ENCODE data around the gene MMP25.

The MMP25 gene

DNA sequence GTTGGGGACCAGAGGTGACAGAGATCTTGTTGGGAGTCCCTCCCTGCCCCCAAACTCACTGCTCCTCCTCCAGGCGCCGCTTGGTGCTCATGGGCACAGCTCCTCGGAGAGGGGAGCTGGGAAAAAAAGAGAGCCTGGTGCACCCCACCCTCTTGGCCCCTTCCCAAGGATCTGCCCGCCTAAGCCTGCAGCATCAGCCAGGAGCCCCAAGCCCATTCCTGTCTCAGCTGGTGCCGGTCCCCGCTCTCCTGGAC lies 23.0 kb upstream of the MMP25 start:
- peaks cover 17% of the 10 kb centered on the region for H3K36me3 Mint-ChIP-seq
- H3K4me3 Mint-ChIP-seq: peak overlapping the region; percentile 81
- peak overlapping the region; percentile 83 for H3K27ac Mint-ChIP-seq
- peaks cover 68% of the 10 kb centered on the region for H3K4me1 Mint-ChIP-seq
- no peak for ATAC-seq
- H3K9me3 Mint-ChIP-seq: no peaks in the 10 kb centered on the region
- H3K27me3 Mint-ChIP-seq: peaks cover 10% of the 10 kb centered on the region

DNA sequence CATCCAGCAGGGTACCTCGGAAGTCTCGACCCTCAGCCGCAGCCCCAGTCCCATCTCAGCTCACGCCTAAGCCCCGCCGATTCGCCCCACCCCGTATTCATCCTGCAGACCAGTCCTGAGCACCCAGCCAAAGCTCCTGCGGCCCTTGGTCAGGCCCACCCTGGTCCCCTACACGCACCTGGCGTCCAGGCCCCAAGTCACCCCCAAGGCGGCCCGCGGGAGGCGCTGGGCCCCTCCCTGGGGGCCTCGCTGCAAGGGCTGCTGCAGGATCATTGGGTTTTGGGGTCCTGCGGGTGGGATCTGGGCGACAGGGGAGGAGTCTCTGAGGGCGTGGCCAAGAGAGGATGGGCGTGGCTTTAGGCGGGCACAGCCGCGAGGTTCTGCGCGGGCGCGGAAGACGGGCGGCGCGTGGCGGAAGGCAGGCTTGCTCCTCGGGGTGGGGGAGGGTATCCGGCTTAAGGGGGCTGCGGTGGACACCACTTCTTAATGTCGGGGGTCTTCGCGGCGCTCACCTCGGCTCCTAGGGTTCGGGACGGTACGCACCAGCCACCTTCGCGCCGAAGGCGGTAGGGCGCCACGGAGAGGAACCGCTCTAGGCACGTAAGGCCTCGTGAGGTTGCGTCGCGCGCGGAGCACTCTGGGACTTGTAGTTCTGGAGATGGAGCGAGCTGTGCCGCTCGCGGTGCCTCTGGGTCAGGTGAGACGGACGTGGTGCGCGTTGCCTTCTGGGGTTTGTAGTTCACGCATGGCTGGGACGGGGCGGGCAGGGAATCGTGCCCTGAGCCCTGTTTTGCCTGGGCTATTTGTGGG lies 22.5 kb upstream of the MMP25 start, which contains the start of the genes HCFC1R1 and THOC6:
Gene HCFC1R1 (minus strand): TSS at position 274 of the 810 bp plus-strand sequence. CDS start 1 bp downstream, at position 273.
Gene THOC6 (plus strand): TSS at position 367 of the 810 bp plus-strand sequence. CDS start 292 bp downstream, at position 659.
- peak; percentile 90 for ATAC-seq
- H3K36me3 Mint-ChIP-seq: peaks cover 17% of the 10 kb centered on the region
- H3K27ac Mint-ChIP-seq: peak within 1 kb of the TSS; percentile 83
- peak within 1 kb of the TSS; percentile 81 for H3K4me3 Mint-ChIP-seq
- peaks cover 10% of the 10 kb centered on the region for H3K27me3 Mint-ChIP-seq
- peaks cover 73% of the 10 kb centered on the region for H3K4me1 Mint-ChIP-seq
- H3K9me3 Mint-ChIP-seq: no peaks in the 10 kb centered on the region

DNA sequence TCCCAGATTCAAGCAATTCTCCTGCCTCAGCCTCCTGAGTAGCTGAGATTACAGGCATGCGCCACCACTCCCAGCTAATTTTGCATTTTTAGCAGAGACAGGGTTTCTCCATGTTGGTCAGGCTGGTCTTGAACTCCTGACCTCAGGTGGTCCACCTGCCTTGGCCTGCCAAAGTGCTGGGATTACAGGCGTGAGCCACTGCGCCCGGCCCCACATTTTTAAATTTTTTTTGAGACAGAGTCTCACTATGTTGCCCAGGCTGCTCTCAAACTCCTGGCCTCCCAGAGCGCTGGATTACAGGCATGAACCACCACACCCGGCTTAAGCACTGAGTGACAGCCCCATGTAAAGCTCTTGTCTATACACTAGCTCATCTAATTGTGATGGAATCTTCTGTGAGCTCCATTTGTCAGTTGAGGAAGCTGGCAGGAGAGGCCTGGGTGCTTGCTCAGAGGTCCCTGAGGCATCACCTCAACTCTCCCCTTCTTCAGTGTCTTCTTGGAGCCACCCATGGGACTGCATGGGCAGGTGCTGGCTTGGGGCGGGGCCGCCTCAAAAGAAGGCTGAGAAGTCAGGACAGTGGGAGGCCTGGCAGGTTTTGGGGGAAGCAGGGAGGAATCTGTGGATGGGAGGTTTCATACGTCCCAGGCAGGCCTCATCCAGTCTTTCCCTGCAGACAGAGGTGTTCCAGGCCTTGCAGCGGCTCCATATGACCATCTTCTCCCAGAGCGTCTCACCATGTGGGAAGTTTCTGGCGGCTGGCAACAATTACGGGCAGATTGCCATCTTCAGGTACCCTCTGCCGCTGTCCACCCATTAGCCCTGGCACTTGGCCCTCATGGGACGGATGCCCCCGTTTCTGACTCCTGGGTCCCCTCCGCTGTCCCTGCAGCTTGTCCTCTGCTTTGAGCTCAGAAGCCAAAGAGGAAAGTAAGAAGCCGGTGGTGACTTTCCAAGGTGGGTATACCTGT lies 21.0 kb upstream of the MMP25 start:
- Mint-ChIP-seq H3K27ac (no peak overlapping the region), H3K9me3 (no peaks in the 10 kb centered on the region), H3K27me3 (peaks cover 25% of the 10 kb centered on the region), H3K4me1 (peaks cover 80% of the 10 kb centered on the region), H3K4me3 (no peak overlapping the region), H3K36me3 (peaks cover 17% of the 10 kb centered on the region)
- no peak for ATAC-seq

DNA sequence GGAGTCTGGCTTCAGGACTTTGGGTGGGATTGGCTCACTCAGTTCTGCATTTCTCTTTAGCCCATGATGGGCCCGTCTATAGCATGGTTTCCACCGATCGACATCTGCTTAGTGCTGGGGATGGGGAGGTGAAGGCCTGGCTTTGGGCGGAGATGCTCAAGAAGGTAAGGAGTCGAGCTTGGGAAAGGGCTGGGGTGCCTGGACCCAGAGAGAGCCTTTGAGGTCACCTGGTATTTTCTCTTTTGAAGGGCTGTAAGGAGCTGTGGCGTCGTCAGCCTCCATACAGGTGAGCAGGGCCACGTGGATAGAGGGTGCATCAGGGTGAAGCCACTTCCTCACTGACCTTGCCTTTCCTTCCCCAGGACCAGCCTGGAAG lies 20.4 kb upstream of the MMP25 start:
- Mint-ChIP-seq H3K9me3 (no peaks in the 10 kb centered on the region), H3K4me3 (no peak overlapping the region), H3K36me3 (peaks cover 17% of the 10 kb centered on the region), H3K4me1 (peaks cover 75% of the 10 kb centered on the region), H3K27ac (no peak overlapping the region), H3K27me3 (peaks cover 32% of the 10 kb centered on the region)
- ATAC-seq: no peak

GRCh38 chr16:3026609-3027488 lies 19.5 kb upstream of the MMP25 start:
- Mint-ChIP-seq H3K9me3 (no peaks in the 10 kb centered on the region), H3K4me1 (peaks cover 66% of the 10 kb centered on the region), H3K27ac (no peak overlapping the region), H3K36me3 (peaks cover 17% of the 10 kb centered on the region), H3K4me3 (no peak overlapping the region), H3K27me3 (peaks cover 40% of the 10 kb centered on the region)
- no peak for ATAC-seq

GRCh38 chr16:3027489-3027795 lies 18.9 kb upstream of the MMP25 start:
- peaks cover 17% of the 10 kb centered on the region for H3K36me3 Mint-ChIP-seq
- ATAC-seq: no peak
- H3K9me3 Mint-ChIP-seq: no peaks in the 10 kb centered on the region
- no peak overlapping the region for H3K4me3 Mint-ChIP-seq
- H3K27me3 Mint-ChIP-seq: peaks cover 46% of the 10 kb centered on the region
- no peak overlapping the region for H3K27ac Mint-ChIP-seq
- peaks cover 60% of the 10 kb centered on the region for H3K4me1 Mint-ChIP-seq

- H3K9me3 Mint-ChIP-seq: no peaks in the 10 kb centered on the region
- peak overlapping the region; percentile 9 for H3K4me3 Mint-ChIP-seq
- H3K4me1 Mint-ChIP-seq: peaks cover 53% of the 10 kb centered on the region
- ATAC-seq: peak; percentile 62
- H3K27ac Mint-ChIP-seq: no peak overlapping the region
- peaks cover 17% of the 10 kb centered on the region for H3K36me3 Mint-ChIP-seq
- H3K27me3 Mint-ChIP-seq: peaks cover 53% of the 10 kb centered on the region
Measured at GRCh38 chr16:3027983-3028715, 18.2 kb upstream of the MMP25 start.

- Mint-ChIP-seq H3K27me3 (peaks cover 60% of the 10 kb centered on the region), H3K27ac (no peak overlapping the region), H3K4me1 (peaks cover 48% of the 10 kb centered on the region), H3K36me3 (peaks cover 17% of the 10 kb centered on the region), H3K9me3 (no peaks in the 10 kb centered on the region), H3K4me3 (peak overlapping the region; percentile 13)
- ATAC-seq: no peak
Measured at GRCh38 chr16:3028716-3029319, 17.5 kb upstream of the MMP25 start.

DNA sequence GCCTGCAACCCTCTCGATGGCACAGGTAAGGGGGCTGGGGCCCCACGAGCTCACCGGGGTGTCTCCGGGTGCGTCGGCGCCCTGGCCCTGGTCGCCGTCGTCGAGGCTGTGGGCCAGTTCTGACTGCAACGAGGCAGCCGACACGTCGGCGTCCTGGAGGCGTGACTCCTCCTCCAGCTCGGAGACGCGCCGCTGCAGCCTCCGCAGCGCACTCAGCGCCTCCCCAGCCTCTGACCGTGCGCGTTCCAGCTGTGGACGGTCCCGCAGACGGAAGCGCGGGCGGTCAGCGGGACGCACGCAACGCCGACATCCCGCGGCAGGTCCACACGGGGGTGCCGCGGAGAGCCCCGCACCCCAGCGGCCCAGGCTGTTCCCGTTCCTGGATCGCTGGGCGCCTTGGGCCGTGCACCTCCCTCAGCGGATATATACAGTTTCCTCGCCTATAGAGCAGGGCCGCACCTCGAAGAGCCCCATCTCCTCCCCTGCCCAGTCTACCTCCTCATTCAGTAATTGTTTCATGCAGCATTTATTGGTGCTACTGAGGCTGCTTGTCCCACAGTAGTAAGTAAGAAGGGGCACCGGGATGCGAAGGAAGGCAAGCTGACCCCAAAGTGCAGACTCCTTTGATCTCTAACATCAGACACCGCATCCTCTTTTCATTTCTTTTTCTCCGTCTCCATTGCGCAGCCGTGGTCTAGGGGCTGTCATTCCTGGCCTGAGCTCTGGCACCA lies 16.7 kb upstream of the MMP25 start:
- no peak overlapping the region for H3K4me3 Mint-ChIP-seq
- peaks cover 17% of the 10 kb centered on the region for H3K36me3 Mint-ChIP-seq
- peaks cover 68% of the 10 kb centered on the region for H3K27me3 Mint-ChIP-seq
- H3K27ac Mint-ChIP-seq: no peak overlapping the region
- no peaks in the 10 kb centered on the region for H3K9me3 Mint-ChIP-seq
- ATAC-seq: no peak
- peaks cover 42% of the 10 kb centered on the region for H3K4me1 Mint-ChIP-seq

- Mint-ChIP-seq H3K27ac (no peak overlapping the region), H3K4me3 (no peak overlapping the region), H3K36me3 (peaks cover 17% of the 10 kb centered on the region), H3K9me3 (no peaks in the 10 kb centered on the region), H3K27me3 (peaks cover 77% of the 10 kb centered on the region), H3K4me1 (peaks cover 38% of the 10 kb centered on the region)
- ATAC-seq: no peak
Measured at GRCh38 chr16:3030222-3031212, 15.8 kb upstream of the MMP25 start.

DNA sequence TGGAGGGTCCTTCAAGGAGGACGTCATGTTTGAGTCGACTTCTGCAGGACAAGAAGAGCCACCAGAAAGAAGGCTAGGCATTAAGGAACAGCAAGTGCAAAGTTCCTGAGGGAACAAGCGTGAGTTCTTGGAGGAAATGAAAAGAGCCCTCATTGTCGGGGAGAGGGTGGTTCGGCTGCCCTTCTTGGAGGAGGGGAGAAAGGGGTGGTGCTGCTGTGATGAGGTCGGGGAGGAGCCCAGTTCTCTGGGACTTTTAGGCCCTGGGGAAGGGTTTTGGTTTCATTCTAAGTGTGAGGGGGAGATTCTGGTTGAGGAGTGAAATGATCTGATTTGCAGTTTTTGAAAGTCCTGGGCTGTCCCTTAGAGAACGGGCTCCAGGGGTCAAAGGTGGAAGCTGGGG lies 13.7 kb upstream of the MMP25 start:
- no peaks in the 10 kb centered on the region for H3K36me3 Mint-ChIP-seq
- H3K27me3 Mint-ChIP-seq: peaks cover 93% of the 10 kb centered on the region
- no peak overlapping the region for H3K27ac Mint-ChIP-seq
- no peak overlapping the region for H3K4me3 Mint-ChIP-seq
- peaks cover 37% of the 10 kb centered on the region for H3K4me1 Mint-ChIP-seq
- no peak for ATAC-seq
- no peaks in the 10 kb centered on the region for H3K9me3 Mint-ChIP-seq

DNA sequence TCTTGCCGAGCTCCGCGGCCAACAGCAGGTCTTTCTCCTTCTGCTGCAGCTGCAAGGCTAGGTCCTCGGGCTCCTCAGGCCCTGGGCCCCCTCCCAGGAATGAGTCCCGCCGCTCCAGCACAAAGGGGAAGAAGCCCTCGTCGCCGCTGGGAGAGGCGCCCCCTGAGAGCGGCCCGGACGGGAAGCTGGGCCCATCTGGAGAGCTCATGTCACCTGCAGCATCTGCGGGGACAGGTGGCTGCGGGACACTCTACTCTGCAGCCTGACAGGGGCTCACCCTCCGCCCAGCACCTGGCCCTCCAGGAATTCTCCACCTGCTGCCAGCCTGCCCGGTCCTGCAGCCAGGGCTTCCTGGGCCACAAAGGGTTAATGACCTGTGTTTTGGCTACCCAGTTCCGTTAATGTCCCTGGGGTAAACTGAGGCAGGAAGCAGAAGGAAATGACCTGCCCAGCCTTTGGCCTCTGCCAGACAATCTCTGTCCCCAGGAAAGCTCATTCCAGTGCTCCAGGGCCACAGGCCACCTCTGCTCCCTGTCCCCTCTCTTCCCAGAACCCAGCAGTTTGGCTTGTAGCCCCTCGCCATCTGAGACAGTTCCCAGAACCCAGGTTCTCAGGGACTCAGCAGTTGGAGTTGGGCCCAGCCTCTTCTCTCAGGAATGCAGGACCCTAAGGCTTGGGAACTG lies 10.9 kb upstream of the MMP25 start:
- H3K4me1 Mint-ChIP-seq: peaks cover 12% of the 10 kb centered on the region
- no peak for ATAC-seq
- peak overlapping the region; percentile 28 for H3K4me3 Mint-ChIP-seq
- H3K36me3 Mint-ChIP-seq: no peaks in the 10 kb centered on the region
- H3K27ac Mint-ChIP-seq: peak overlapping the region; percentile 25
- no peaks in the 10 kb centered on the region for H3K9me3 Mint-ChIP-seq
- H3K27me3 Mint-ChIP-seq: peaks cover 94% of the 10 kb centered on the region

All from stimulated activated memory B cell treated with anti-CD40 and anti-IgM and Interleukin-4, amounts not matched to agents 10 μg/mL and 1 μg/mL and 100 μg/mL, for 72 hours (primary cell).